Osteocyte (in vitro differentiated cells): ENCODE measurements around the gene ENDOU. TPM values are rescaled to one million over a fixed set of nuclear protein-coding genes. Genes with fewer than 3 reads are reported as not detected.

Experiments
- DNase-seq: peaks from one replicate; pipeline ENCODE4 v3.0.0; 2021; ENCODE audit warnings: mixed read lengths; ENCODE audit not compliant: unreplicated experiment; ENCODE audit errors: extremely low spot score
- H3K27ac Mint-ChIP-seq: one replicate; pipeline ENCODE4 v1.8.0; 2021; ENCODE audit warnings: mild to moderate bottlenecking, mixed read lengths; ENCODE audit not compliant: unreplicated experiment
- H3K27me3 Mint-ChIP-seq: one replicate; pipeline ENCODE4 v1.8.0; 2021; ENCODE audit warnings: mixed read lengths; ENCODE audit not compliant: unreplicated experiment
- H3K36me3 Mint-ChIP-seq: one replicate; pipeline ENCODE4 v1.8.0; 2021; ENCODE audit warnings: mixed read lengths; ENCODE audit not compliant: unreplicated experiment
- H3K4me1 Mint-ChIP-seq: one replicate; pipeline ENCODE4 v1.8.0; 2021; ENCODE audit warnings: mixed read lengths; ENCODE audit not compliant: unreplicated experiment
- H3K4me3 Mint-ChIP-seq: one replicate; pipeline ENCODE4 v1.8.0; 2021; ENCODE audit warnings: mild to moderate bottlenecking, moderate library complexity, mixed read lengths; ENCODE audit not compliant: unreplicated experiment
- H3K9me3 Mint-ChIP-seq: one replicate; pipeline ENCODE4 v1.8.0; 2021; ENCODE audit warnings: mixed read lengths; ENCODE audit not compliant: unreplicated experiment
- total RNA-seq: library from RNA; stranded (reverse); gene quantifications from 2 replicates; pipeline ENCODE4 v1.2.1, GENCODE V29; 2021
- TF ChIP-seq, protein P1 (sequence below): fragments of 200-600 bp; sonication (generic); IDR thresholded peaks from 2 replicates; pipeline ENCODE4 v1.5.0; 2021; ENCODE audit warnings: antibody characterized with exemption, mild to moderate bottlenecking, moderate library complexity

ENDOU gene
- total RNA-seq, 1 donor from 2014 or later, result not detected

DNA sequence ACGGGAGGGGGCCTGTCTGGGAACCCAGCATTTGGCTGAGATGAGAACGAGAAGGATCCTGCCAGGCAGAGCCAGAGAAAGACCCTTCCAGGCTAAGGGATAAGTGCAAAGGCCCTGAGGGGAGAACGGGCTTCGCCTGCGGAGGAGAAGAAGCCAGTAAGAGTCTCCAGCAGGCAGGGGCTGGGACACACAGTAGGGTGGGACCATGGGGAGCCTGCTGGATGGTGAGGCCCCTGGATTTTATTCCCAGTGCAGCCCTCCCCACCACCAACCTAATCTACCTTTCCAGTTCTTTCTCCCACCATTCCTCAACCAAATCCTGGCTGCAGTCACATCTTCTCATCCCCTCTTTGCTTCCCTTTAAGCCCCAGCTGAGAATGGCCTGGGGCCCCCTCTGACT lies 20.8 kb upstream of the ENDOU start:
- H3K27ac Mint-ChIP-seq, result no peak overlapping the region
- H3K4me3 Mint-ChIP-seq, result no peak overlapping the region
- no peaks in the 10 kb centered on the region for H3K9me3 Mint-ChIP-seq
- peaks cover 9% of the 10 kb centered on the region for H3K4me1 Mint-ChIP-seq
- peaks cover 21% of the 10 kb centered on the region for H3K27me3 Mint-ChIP-seq
- DNase-seq, result no peak
- no peaks in the 10 kb centered on the region for H3K36me3 Mint-ChIP-seq
- TF ChIP-seq, protein P1, sequence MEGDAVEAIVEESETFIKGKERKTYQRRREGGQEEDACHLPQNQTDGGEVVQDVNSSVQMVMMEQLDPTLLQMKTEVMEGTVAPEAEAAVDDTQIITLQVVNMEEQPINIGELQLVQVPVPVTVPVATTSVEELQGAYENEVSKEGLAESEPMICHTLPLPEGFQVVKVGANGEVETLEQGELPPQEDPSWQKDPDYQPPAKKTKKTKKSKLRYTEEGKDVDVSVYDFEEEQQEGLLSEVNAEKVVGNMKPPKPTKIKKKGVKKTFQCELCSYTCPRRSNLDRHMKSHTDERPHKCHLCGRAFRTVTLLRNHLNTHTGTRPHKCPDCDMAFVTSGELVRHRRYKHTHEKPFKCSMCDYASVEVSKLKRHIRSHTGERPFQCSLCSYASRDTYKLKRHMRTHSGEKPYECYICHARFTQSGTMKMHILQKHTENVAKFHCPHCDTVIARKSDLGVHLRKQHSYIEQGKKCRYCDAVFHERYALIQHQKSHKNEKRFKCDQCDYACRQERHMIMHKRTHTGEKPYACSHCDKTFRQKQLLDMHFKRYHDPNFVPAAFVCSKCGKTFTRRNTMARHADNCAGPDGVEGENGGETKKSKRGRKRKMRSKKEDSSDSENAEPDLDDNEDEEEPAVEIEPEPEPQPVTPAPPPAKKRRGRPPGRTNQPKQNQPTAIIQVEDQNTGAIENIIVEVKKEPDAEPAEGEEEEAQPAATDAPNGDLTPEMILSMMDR, result no peak

DNA sequence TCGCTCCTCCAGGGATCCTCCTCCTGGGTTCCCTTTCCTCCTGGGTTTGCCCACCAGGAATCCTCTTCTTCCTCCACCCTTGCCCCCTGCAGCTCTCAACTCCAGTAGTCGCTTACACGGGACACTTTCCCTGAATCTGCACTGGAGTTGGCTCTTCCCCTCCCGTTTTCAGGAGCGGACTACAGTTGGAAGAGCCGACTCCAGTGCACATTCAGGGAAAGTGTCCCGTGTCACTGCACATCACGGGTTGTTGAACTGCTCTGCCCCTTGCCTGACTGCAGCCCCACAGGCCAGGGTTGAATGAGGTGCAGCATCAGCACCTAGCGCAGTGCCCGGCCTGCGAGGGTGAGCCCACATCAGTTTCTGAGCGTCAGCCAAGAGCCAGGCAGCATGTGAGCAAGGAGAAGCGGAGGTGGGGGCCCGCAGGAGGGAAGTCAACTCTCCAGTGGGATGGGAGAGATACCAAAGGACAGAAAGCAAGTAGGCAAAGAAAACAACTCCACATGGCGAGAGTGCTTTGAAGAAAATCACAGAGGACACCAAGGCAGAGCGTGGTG lies 20.3 kb upstream of the ENDOU start:
- no peak overlapping the region for H3K27ac Mint-ChIP-seq
- no peak overlapping the region for H3K4me3 Mint-ChIP-seq
- H3K36me3 Mint-ChIP-seq, result no peaks in the 10 kb centered on the region
- no peaks in the 10 kb centered on the region for H3K9me3 Mint-ChIP-seq
- H3K27me3 Mint-ChIP-seq, result peaks cover 21% of the 10 kb centered on the region
- DNase-seq, result no peak
- H3K4me1 Mint-ChIP-seq, result peaks cover 13% of the 10 kb centered on the region
- TF ChIP-seq, protein P1, result no peak

DNA sequence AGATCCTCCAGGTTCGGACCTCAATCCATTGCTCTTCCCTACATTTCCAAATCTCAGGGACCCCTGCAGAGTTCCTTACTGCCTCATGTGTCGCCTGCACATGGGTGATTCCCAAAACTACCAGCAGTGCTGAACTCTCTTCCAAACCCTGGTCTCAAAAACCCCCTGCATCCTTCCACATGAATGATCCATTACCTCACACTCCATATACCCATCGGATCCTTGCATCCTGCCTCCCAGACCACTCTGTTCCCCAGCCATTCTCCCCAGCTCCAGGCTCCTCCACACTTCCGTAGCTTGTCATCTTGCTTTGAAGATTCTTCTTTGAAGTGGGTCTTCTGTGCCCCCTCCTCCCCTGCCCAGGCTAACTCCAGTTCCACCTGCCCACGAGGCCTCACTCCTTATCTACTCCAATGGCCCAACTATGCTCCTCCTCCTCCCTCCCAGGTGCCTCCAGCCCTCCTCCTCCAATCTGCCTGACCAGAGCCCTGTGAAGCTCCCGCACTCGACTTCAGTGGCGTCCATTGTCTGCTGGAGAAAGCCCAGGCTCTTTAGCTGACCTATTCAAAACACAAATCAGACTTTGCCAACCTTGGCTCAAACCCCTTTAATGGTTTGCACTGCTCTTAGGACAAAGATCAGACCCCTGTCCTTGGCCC lies 19.6 kb upstream of the ENDOU start:
- Mint-ChIP-seq H3K27ac (no peak overlapping the region), H3K4me3 (no peak overlapping the region), H3K27me3 (peaks cover 21% of the 10 kb centered on the region), H3K4me1 (peaks cover 19% of the 10 kb centered on the region), H3K36me3 (no peaks in the 10 kb centered on the region), H3K9me3 (no peaks in the 10 kb centered on the region)
- DNase-seq, result no peak
- TF ChIP-seq, protein P1, result no peak

DNA sequence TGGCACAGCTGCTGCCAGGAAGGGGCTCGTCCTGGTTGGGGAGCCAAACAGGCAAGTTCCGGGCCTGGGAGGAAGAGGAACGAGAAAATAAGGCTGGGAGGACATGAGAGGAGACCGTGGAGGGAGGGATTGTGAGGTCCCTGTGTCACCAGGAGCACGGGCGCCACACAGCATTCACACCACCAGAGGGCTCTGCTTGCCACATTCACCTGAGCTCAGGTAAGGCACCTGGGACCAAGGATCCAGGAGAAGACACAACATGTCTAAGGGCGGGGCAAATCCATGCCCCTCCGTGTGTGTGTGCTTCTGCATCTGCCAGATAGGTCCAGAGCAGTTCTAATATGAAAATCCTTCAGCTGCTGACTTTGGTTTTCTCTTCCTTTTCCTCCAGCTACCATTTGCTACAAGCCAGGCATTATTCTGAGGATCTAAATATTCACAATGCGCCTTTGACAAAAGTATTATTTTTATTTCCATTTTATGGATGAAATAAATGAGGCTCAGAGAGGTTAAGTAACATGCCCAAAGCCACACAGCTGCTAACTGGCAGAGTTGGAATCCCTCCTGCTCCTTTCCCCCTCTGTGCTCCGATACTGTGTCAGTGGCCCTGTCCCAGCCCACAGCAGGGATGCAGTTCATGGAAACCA lies 18.8 kb upstream of the ENDOU start:
- no peaks in the 10 kb centered on the region for H3K9me3 Mint-ChIP-seq
- no peak overlapping the region for H3K27ac Mint-ChIP-seq
- peaks cover 22% of the 10 kb centered on the region for H3K4me1 Mint-ChIP-seq
- TF ChIP-seq, protein P1, result peak; percentile 50
- no peak for DNase-seq
- peaks cover 21% of the 10 kb centered on the region for H3K27me3 Mint-ChIP-seq
- H3K36me3 Mint-ChIP-seq, result no peaks in the 10 kb centered on the region
- H3K4me3 Mint-ChIP-seq, result no peak overlapping the region

DNA sequence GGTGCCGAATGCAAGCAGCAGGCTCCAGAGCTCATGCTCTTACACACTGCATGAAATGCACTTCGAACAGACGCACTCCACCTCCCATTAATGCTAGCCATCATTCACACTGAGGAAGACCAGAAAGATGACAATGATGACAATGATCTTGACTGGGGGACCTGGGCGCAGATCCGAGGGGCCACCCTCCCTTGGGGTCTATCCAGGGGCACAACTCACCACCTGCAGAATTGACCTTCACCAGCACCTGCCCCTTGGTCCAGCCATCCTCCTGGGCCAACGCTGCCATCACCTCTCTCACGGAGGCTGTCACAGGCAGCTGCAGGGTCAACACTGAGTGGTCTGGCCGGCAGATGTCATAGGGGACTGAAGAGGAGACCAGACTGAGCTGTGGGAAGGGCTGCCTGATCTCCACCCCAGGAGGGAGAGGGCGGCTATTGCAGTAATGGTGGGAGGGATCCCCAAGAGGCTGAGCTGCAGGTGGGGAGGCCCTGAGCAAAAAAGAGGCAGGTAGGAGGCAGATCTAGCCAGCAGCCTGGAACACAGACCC lies 18.1 kb upstream of the ENDOU start:
- Mint-ChIP-seq H3K27ac (no peak overlapping the region), H3K4me3 (no peak overlapping the region), H3K27me3 (peaks cover 21% of the 10 kb centered on the region), H3K9me3 (no peaks in the 10 kb centered on the region), H3K4me1 (peaks cover 25% of the 10 kb centered on the region), H3K36me3 (no peaks in the 10 kb centered on the region)
- DNase-seq, result no peak
- TF ChIP-seq, protein P1, result no peak
